T-helper 22 cell (primary cell): Measurements from ENCODE around the gene CCND1.
"Not testable (repeated sequence)": the region's sequence is repeated elsewhere in the genome, so short reads cannot be mapped to it uniquely, and the experiment has no call there.

Source experiments
- DNase-seq: peaks from one replicate; pipeline ENCODE4 v3.0.0-alpha.2; 2020; ENCODE audit warnings: low read depth

The CCND1 gene

DNA sequence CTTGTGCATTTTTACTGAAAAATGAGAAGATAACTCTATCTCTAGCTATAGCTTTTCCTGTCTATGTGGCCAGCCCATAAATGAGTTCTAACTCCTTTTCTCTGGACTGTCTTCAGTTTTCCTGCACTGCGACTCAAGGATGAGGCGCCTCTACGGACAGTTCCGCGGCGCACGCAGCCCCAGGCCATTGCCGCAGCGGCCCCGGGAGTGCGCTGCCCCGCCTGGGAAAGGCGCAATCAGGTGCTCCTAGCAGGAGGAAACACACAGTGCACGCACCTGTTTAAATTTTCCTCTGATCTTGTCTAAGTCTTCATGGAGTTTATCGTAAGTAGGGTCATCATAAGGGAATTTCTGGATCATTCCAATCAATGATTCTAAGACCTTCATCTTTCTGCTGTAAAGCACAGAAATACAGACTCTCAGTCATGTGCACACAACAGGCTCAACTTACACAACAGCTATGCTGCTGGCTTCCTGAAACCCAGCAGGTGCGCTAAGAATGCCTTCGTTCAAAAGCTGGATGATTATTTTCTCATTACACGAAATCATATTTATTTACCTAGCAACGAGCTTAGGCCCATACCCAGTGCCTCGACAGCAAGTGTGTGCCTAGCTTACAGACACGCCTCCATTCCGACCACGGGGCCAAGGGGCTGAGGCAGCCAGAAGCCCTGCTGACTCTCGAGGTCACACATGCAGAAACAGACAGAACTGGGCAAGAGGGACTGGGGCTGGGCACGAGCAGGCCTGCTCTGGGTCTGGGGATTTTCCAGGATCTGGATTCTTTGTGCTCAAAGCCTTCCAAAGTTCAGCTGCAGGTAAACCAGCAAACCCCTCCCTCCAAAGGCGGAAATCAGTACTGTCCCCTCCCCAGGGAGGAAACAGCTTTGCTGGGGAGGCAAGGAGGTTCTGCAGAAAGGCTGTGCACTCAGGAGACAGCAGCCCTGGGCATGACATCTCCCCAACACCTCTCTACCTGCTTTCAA is 27.0 kb downstream of the CCND1 start:
- no peak for DNase-seq

DNA sequence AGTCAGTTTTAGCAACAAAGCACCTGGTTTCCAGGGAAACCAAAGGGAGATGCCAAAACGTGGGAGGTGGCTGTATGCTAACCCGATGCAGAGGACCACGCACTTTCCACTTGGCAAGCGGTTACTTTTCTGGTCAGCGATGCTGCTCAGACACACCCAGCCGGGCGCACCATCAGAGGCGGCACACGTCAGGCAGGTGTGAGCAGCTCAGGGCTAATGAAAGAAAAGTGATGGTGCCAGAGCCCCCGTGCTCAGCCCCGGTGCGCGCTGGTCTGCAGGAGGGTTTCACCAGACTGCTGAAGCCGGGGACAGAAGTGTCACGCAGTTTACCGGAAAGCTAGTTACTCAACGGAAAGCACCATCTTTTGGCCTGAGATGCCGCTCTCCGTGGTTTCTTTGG is 28.5 kb downstream of the CCND1 start:
- no peak for DNase-seq

DNA sequence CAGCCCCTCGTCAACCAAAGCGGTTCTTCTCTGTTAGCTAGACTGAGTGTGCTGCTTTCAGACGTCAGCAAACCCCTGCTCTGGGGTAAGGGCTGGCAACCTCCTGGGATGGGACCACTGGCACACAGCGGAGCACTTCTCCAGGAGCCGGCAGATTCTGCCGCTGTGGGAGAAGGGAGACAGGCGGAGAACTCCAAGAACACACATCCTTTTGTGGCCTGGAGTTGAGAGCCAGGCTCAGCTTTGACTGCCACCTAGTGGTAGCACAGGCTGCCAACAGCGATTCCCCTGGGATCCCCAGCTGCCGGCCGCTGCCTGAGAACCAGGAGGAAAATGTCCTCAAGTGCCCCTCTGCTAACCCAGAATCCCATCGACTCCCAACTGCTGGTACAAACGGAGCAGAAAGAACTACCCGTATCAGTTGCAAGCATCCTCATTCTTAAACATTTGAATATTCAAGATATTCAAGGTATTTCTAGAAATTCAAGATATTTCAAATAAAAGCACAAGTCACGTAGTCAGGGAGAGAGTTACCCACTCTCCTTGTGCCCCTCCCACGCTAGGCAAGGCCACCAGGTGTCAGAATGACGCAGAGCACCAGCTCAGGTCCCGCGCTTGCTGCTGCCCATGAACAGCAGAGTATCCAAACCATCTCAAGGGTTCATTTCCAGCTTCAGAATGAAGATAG is 29.3 kb downstream of the CCND1 start:
- DNase-seq = peak; percentile 19

DNA sequence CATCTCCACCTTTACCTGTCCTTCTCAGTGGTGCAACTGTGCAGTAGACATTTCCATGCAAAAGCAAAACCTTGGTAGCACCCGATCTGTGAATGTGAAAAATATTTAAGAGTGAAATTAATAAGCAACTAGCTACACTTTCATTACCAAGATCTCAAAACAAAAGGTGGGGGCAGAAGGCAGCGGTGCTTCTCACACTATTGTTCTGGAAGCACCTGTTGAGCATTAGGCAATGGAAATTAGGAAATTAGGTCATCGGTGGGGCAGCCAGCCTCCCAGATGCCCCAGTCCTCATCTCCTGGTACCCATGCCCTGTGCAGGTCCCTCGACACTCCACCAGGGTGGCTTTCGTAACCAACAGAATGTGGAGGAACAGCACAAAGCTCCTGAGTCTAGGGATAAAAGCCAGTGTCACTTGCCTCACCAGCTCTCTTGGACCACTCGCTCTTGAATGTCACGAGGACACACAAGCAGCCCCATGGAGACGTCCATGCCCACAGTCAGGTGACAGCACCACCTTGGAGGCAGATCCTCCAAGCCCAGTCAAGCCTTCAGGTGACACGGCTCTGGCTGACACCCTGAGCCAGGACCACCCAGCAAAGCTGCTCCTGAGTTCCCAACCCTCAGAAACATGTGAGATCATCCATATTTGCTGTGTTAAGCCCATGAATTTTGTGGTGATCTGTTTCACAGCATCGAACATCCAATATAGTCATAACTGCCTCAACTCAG is 30.9 kb downstream of the CCND1 start:
- no peak for DNase-seq

DNA sequence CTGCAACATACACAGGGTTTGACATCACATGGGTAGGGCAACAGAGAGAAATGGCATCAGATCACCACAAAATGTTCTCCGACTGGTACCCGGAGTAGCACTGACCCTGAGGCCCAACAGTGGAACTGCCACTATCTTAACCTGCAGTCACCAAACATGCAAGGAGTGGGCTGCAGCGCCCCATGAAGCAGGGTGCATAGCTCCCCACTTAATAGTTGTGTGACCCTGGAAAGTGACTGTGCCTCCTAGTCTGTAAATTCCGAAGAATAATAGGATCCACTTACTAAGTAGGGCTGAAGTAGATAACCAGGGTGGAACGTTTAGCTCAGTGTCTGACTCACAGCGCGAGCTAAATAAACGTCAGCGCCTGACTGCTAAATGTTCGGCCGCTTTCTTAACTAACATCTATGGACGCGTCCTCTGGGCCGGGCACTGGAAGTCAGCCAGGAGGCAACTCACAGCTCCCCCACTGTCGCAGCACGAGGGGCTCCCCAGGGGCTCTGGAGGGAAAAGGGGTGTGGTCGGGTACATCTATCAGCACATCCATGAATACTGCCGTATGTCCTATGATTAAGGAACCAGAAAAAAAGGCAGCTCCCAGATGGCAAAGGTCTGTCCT is 33.4 kb downstream of the CCND1 start:
- no peak for DNase-seq

DNA sequence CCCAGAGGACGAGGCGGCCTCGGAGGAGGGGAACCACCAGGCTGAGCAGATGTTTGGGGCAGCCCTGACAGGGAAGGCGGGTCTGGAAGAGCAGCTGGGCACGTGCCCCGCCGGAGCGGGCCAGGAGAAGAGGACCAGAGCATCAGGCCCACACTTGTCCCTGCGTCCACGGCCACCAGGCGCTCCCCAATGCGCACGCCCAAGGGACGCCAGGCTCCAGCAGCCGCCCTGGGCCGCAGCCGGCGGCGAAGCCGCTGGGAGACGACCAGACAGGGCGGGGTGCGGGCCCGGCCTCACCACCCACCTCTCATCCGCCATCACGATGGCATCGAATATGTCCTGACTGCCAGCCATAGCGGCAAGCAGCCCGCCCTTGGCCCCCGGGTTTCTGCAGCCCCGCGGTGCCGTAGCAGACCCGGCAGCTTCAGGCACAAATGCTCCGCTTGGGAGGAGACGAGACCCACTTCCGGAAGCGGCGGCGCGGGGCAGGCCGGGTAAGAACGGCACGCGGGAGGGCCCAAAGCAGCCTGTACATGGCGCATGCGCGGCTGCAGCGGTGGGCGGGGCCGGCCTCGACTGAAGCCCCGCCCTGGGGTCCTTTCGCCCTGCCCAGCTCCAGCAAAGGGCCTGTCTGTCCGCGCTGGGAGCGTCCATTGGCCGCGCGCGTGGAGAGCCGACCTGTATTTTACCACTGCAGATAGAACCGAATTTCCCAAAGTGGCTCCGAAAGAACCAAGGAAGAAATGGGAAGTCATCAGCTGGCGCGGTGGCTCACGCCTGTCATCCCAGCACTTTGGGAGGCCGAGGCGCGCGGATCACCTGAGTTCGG is 34.1 kb downstream of the CCND1 start, which contains the start of gene LTO1:
TSS of gene LTO1 (minus strand) at position 468 of the 829 bp plus-strand sequence. CDS start at position 354, 114 bp downstream.
- peak; percentile 87 for DNase-seq

DNA sequence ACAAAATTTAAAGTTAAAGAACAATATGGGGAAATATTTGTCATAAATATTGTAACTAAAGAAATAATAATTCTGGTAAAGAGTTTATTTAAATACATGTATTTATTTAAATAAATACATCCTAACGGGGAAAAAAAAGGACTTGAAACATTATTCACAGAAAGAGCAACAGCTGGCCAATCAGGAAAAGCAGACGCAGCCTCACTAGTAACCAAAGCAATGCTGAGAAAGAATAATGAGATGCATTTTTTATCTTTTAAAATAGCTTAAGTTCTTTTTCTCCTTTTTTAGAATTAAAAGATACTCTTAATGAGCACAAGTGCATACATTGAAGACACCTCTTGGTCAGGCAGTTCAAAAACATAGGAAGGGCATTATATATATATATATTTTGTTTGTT is 36.8 kb downstream of the CCND1 start:
- no peak for DNase-seq

DNA sequence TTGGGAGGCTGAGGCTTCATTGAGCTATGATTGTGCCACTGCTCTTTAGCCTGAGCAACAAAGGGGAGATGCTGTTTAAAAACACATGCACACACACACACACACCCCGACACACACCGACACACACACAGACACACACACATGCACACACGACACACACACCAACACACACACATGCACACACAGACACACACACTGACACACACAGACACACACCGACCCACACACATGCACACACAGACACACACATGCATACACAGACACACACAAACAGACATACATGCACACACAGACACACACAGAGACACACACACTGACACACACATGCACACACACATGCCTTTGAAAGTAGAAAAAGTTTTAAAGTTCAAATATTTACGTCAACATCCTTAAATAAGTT is 39.7 kb downstream of the CCND1 start:
- DNase-seq = no peak

DNA sequence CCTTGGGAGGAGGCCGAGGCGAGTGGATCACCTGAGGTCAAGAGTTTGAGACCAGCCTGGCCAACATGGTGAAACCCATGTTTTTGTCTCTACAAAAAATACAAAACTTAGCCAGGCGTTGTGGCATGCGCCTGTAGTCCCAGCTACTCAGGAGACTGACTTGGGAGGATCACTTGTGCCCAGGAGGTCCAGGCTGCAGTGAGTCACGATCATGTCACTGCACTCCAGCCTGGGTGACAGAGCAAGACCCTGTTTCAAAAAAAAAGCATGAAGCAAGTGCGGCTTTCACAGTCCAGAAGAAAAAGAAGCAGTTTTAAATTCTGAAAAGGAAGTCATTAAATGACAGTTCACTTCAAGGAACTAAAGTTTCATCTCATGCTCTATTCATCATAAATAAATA is 41.3 kb downstream of the CCND1 start:
- no peak for DNase-seq

DNA sequence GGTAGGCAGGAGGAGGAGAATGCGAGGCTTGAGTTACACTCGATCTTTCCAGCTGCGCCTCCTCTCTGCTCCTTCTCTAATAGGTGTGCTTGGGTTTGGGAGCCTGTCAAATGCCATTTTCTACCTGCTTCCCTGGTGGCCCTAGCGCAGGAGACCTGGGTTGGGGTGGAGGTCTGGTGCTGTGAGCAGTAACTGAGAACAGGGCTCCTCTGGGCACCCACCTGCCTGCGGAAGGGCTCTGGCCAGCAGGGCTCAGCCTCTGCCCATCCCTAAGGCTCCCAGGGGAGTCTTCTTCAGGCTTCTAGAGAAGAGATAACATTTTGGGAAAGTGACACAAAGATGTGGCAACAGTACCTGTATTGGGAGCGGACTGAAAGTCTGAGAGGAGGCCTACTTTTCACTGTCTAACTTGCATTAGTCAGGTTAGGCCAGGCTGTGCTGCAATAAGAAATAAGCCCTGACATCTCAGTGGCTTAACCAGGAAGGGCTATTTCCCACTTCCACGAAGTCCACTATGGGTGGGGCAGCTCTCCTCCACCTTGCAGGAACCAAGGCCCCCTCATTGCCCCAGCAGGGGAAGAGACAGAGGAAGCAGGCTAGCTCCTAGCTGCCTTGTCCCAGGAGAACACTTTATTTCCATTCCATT is 41.8 kb downstream of the CCND1 start:
- DNase-seq = no peak

DNA sequence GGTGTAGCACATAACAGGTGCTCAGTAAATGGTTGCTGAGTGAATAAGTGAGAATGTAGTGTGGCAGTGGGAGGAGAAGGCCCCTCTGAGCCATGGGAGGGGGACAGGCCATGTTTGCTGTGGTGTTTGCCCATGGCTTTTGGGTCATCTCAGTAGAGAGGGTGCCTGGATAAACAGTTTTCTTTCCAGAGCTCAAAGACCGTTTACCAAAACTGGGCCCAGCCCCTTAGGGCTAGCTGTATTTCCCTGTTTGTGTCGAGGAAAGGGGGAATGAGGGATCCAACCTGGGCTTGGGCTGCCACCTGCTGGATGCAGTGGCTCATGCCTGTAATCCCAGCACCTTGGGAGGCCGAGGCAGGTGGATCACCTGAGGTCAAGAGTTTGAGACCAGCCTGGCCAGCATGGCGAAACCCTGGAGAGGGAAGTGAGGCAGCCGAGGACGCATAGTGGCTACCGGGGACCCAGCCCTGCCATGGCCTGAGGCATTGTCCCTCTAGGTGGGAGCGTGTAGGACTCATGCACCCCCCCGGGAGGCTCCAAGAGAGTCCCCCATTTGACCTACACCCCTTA is 42.9 kb downstream of the CCND1 start:
- DNase-seq = no peak

DNA sequence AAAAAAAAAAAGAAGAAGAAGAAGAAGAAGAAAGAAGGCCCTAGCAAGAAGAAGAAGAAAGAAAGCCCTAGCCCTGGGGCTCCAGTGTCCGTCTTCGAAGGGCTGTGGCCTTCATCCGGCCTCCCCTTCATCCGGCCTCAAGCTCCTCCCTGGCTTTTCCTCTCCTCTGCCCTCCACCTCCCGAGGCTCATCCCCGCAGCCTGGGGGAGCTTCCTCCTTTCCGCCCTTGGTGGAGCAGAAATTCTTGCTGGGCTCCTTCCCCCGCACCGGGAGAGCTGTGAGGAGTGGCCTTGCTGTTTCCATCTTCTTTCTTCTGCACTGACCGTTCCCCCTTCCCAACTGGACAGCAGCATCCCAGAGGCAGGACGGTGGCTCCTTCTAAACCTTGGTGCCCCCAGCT is 43.7 kb downstream of the CCND1 start:
- DNase-seq = no peak

DNA sequence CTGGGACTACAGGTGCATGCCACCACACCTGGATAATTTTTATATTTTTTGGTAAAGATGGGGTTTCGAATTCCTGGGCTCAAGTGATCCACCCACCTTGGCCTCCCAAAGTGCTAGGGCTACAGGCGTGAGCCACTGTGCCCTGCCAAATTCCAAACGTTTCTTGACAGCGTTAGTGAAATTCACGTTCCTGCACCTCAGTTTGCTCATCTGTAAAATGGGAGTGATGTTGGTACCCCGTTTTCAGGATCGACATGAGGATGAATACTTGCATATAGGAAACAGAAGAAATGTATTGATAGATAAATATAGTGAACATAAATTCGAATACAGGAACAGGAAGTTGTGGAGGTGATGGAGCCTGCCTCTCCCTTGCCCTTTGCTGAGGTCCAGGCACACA is 44.4 kb downstream of the CCND1 start:
- no peak for DNase-seq

DNA sequence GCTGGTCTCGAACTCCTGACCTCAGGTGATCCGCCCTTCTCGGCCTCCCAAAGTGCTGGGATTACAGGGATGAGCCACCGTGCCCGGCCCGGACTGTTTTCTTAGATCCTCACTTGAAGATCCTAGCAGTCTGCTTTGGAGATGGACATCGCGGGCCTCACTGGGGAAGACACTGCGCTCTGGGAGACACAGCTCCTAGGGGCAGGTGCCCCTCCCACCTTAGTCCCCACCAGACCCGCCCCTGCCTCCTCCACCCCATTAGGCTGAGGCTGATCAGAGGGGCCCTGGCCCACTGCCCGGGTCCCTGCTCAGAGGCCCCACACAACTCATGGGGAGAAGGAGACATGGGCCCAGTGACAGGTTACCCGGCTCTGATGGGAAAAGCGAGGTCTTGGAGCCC is 45.5 kb downstream of the CCND1 start:
- no peak for DNase-seq

DNA sequence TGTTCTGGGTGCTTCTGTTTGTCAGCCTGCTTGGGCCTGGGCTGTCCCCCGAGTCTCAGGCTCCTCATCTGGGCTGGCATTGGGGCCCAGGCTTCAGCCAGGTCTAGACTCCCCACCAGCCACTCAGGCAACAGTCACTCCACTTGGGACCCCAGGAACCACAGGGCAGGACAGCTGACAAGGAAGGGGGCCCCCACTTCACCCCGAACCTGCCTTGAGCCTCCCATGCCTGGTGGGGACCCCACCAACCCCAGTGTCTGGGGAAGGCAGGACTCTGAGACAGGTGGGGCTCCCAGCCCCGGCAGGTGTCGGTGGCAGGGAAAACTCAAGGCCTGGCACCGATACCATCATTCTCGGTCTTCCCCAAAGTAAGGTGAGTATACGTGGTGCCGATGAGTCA is 45.9 kb downstream of the CCND1 start:
- no peak for DNase-seq

DNA sequence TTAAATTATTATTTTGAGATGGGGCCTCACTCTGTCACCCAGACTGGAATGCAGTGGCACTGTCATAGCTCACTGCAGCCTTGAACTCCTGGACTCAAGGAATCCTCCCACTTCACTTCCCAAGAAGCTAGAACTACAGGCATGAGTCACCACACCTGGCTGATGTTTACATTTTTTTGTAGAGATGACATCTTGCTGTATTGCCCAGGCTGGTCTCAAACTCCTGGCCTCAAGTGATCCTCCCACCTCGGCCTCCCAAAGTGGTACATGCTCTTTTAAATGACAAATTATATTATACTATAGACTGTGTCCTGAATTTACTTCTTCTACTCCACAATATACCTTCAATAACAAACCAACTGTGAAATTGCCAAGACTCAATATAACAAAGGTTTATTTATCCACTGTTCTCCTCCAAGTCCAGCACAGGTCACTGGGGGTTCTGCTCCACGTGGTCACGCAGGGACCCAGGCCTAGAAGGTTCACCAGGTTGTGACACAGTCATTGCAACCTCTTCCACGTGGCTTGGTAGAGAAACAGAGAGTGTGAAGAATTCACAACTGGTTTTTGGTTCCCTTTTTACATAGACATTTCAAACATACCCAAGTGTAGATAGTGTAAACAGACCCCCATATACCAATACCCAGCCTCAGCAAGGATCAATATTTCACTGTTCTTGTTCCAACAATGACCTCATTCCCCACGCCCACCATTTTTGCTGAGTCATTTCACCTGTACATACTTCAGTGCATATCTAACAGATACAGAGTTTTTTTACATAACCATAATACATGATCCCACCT is 47.2 kb downstream of the CCND1 start:
- not testable (repeated sequence) for DNase-seq

DNA sequence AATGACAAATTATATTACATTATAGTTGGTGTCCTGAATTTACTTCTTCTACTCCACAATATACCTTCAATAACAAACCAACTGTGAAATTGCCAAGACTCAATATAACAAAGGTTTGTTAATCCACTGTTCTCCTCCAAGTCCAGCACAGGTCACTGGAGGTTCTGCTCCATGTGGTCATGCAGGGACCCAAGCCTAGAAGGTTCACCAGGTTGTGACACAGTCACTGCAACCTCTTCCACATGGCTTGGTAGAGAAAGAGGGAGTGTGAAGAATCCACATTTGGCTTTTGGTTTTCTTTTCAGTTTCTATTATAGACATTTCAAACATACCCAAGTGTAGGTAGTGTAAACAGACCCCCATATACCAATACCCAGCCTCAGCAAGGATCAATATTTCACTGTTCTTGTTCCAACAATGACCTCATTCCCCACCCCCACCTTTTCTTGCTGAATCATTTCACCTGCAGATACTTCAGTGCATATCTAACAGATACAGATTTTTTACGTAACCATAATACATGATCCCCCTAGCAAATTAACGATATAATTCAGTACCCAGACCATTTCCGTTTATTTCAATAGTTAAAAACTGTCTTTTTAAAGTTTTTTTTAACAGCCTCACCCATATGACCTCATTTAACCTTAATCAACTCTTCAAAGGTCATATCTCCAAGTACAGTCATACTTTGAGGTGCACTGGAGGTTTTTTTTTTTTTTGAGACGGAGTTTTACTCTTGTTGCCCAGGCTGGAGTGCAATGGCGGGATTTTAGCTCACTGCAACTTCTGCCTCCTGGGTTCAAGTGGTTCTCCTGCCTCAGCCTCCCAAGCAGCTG is 48.7 kb downstream of the CCND1 start:
- DNase-seq = no peak

DNA sequence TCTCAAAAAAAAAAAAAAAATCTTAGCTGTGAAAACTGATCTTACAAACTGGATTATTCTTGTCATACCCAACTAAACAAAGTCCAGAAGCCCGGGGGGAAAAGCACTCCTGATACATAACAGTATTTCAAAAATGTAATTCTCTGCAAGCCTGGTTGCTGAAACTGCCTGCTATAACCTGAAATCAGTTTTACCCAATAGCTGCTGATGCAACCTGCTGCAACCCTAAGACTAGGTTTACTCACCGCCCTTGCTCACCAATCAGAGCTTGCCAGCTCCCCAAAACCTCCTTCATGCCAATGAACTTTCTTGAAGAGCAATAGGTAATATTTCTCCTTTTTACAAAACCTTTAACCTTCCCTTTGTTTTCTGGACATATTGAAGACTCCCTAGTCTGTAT is 50.5 kb downstream of the CCND1 start:
- no peak for DNase-seq

DNA sequence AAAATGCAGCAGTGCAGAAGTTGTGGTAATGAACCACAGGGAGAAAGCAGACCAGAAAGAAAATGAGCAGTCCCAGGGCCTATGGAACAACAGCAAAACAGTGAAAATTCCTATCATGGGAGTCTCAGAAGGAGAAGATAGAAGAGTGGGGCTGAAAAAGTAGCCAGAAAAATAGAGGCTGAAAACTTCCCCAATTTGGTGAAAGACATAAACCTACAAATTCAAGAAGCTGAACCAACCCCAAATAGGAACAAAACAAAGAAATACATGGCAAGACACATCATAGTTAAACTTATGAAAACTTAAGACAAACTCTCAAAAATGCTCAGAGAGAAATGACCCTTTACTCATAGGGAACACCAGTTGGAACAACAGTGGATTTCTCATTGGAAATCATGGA is 51.5 kb downstream of the CCND1 start:
- DNase-seq = no peak
